Measurements from ENCODE around the gene NPIPB2.

GRCh38 chr16:11886881-11887280 is 55.0 kb downstream of the NPIPB2 start:
- TF ChIP-seq, protein P1, sequence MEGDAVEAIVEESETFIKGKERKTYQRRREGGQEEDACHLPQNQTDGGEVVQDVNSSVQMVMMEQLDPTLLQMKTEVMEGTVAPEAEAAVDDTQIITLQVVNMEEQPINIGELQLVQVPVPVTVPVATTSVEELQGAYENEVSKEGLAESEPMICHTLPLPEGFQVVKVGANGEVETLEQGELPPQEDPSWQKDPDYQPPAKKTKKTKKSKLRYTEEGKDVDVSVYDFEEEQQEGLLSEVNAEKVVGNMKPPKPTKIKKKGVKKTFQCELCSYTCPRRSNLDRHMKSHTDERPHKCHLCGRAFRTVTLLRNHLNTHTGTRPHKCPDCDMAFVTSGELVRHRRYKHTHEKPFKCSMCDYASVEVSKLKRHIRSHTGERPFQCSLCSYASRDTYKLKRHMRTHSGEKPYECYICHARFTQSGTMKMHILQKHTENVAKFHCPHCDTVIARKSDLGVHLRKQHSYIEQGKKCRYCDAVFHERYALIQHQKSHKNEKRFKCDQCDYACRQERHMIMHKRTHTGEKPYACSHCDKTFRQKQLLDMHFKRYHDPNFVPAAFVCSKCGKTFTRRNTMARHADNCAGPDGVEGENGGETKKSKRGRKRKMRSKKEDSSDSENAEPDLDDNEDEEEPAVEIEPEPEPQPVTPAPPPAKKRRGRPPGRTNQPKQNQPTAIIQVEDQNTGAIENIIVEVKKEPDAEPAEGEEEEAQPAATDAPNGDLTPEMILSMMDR (IDR thresholded peaks at IDR 0.05): no peak
- no peak for TF ChIP-seq POLR2A (IDR thresholded peaks at IDR 0.05)

Data from right lobe of liver (tissue), 4 donors.